ENCODE measurements around the gene SHMT2. TPM values are rescaled to one million over a fixed set of nuclear protein-coding genes. Genes with fewer than 3 reads are reported as not detected.

SHMT2 gene
- total and polyA plus RNA-seq, 2 experiments from 2014 or later = 125 to 387 TPM

GRCh38 chr12:57262126-57262822 is 32.8 kb downstream of the SHMT2 start:
- Histone ChIP-seq H3K9me2 (ENCODE audit: insufficient read depth) (no peaks in the 10 kb centered on the region), H3K79me2 (replicated peaks; ENCODE audit: insufficient read depth) (no peaks in the 10 kb centered on the region), H3K4me1 (ENCODE audit: insufficient read depth) (peaks cover 16% of the 10 kb centered on the region), H2AFZ (no peak overlapping the region), H3K27me3 (ENCODE audit: insufficient read depth) (no peaks in the 10 kb centered on the region), H3K36me3 (ENCODE audit: insufficient read depth) (no peaks in the 10 kb centered on the region), H3F3A (replicated peaks; ENCODE audit: low read depth) (peaks cover 5% of the 10 kb centered on the region; the same call in 1 of the 2 replicates), H4K20me1 (replicated peaks; ENCODE audit: insufficient read depth) (no peaks in the 10 kb centered on the region), H3K4me3 (no peak overlapping the region), H3K4me2 (no peak overlapping the region), H3K27ac (ENCODE audit: low read depth) (no peak overlapping the region)
- TF ChIP-seq CTCF (conservative IDR thresholded peaks at IDR 0.05; ENCODE audit: low read depth in 2 of 2) (no peak), EZH2 (IDR thresholded peaks at IDR 0.05; ENCODE audit: low read depth, unreplicated experiment) (no peak), REST (IDR thresholded peaks at IDR 0.05; ENCODE audit: unreplicated experiment) (no peak), STAT1 (IDR thresholded peaks at IDR 0.05; ENCODE audit: unreplicated experiment) (no peak), NANOG (IDR thresholded peaks at IDR 0.05; ENCODE audit: borderline replicate concordance) (no peak), EZH2phosphoT487 (IDR thresholded peaks at IDR 0.05; ENCODE audit: unreplicated experiment) (no peak), JUNB (IDR thresholded peaks at IDR 0.05; ENCODE audit: unreplicated experiment) (no peak), POLR2AphosphoS5 (IDR thresholded peaks at IDR 0.05; ENCODE audit: low read depth) (no peak), CREB1 (CRISPR knock-in tag; IDR thresholded peaks at IDR 0.05; ENCODE audit: low read depth) (no peak), ETS1 (IDR thresholded peaks at IDR 0.05) (no peak), ZNF462 (CRISPR knock-in tag; IDR thresholded peaks at IDR 0.05) (no peak), ZNF114 (CRISPR knock-in tag; IDR thresholded peaks at IDR 0.05) (no peak), ZNF331 (CRISPR knock-in tag; IDR thresholded peaks at IDR 0.05; ENCODE audit: low read depth) (no peak)
- no peaks in the 10 kb centered on the region for H3K9me3 Mint-ChIP-seq
- no peak overlapping the region for H3K4me3 Mint-ChIP-seq
- peaks cover 18% of the 10 kb centered on the region for H3K4me1 Mint-ChIP-seq
- DNase-seq (ENCODE audit: low spot score) (no peak), ATAC-seq (no peak)
- peaks cover 9% of the 10 kb centered on the region for H3K27me3 Mint-ChIP-seq (ENCODE audit: insufficient read depth, low read depth, poor library complexity)
- no peak overlapping the region for H3K27ac Mint-ChIP-seq
- peaks cover 8% of the 10 kb centered on the region; the same call in 1 of the 3 replicates for H3K36me3 Mint-ChIP-seq (ENCODE audit: low read depth)
